C4-2B (cell line): ENCODE measurements around the gene RHOA.

Source experiments
- ZFX ChIP-seq: fragments of 450-650 bp; IDR thresholded peaks from 2 replicates; pipeline ENCODE4 v1.6.1; 2017
- TF ChIP-seq, protein P1 (sequence below): fragments of 450-650 bp; conservative IDR thresholded peaks from 2 replicates; pipeline ENCODE4 v1.5.1; 2017; ENCODE audit warnings: mild to moderate bottlenecking

- TF ChIP-seq, protein P1, sequence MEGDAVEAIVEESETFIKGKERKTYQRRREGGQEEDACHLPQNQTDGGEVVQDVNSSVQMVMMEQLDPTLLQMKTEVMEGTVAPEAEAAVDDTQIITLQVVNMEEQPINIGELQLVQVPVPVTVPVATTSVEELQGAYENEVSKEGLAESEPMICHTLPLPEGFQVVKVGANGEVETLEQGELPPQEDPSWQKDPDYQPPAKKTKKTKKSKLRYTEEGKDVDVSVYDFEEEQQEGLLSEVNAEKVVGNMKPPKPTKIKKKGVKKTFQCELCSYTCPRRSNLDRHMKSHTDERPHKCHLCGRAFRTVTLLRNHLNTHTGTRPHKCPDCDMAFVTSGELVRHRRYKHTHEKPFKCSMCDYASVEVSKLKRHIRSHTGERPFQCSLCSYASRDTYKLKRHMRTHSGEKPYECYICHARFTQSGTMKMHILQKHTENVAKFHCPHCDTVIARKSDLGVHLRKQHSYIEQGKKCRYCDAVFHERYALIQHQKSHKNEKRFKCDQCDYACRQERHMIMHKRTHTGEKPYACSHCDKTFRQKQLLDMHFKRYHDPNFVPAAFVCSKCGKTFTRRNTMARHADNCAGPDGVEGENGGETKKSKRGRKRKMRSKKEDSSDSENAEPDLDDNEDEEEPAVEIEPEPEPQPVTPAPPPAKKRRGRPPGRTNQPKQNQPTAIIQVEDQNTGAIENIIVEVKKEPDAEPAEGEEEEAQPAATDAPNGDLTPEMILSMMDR, result no peak
- TF ChIP-seq ZFX, result no peak
Observed at GRCh38 chr3:49387721-49388120, 24.1 kb downstream of the RHOA start.
